ENCODE measurements around the gene NKX6-2. TPM values are rescaled to one million over a fixed set of nuclear protein-coding genes. Genes with fewer than 3 reads are reported as not detected.

The NKX6-2 gene
- total RNA-seq, 2 donors from 2014 or later: not detected

- no peaks in the 10 kb centered on the region for H3K9me3 ChIP-seq (ENCODE audit: control insufficient read depth, low read length, poor library complexity, severe bottlenecking)
- DNase-seq (no peak), ATAC-seq (no peak)
- Mint-ChIP-seq H3K27me3 (peaks cover 11% of the 10 kb centered on the region), H3K27ac (no peak overlapping the region), H3K4me3 (no peak overlapping the region), H3K36me3 (ENCODE audit: low read depth) (no peaks in the 10 kb centered on the region), H3K4me1 (no peaks in the 10 kb centered on the region)
Measured at GRCh38 chr10:132809232-132810140, 23.5 kb upstream of the NKX6-2 start.

GRCh38 chr10:132808383-132809231 lies 22.7 kb upstream of the NKX6-2 start:
- Mint-ChIP-seq H3K27me3 (peaks cover 7% of the 10 kb centered on the region), H3K36me3 (ENCODE audit: low read depth) (no peaks in the 10 kb centered on the region), H3K4me1 (no peaks in the 10 kb centered on the region), H3K27ac (no peak overlapping the region), H3K4me3 (no peak overlapping the region)
- H3K9me3 ChIP-seq (ENCODE audit: control insufficient read depth, low read length, poor library complexity, severe bottlenecking): no peaks in the 10 kb centered on the region
- ATAC-seq (no peak), DNase-seq (no peak)

GRCh38 chr10:132807621-132808049 lies 21.7 kb upstream of the NKX6-2 start:
- no peaks in the 10 kb centered on the region for H3K36me3 Mint-ChIP-seq (ENCODE audit: low read depth)
- H3K9me3 ChIP-seq (ENCODE audit: control insufficient read depth, low read length, poor library complexity, severe bottlenecking): no peaks in the 10 kb centered on the region

GRCh38 chr10:132806561-132807003 lies 20.6 kb upstream of the NKX6-2 start:
- Mint-ChIP-seq H3K27ac (no peak overlapping the region), H3K27me3 (peaks cover 12% of the 10 kb centered on the region), H3K4me1 (no peaks in the 10 kb centered on the region), H3K4me3 (no peak overlapping the region), H3K36me3 (ENCODE audit: low read depth) (no peaks in the 10 kb centered on the region)
- DNase-seq: no peak
- no peaks in the 10 kb centered on the region for H3K9me3 ChIP-seq (ENCODE audit: control insufficient read depth, low read length, poor library complexity, severe bottlenecking)
- ATAC-seq: no peak

More at GRCh38 chr10:132807621-132808049, 21.7 kb upstream of the NKX6-2 start:
- Mint-ChIP-seq H3K27me3 (peaks cover 12% of the 10 kb centered on the region), H3K4me3 (no peak overlapping the region), H3K4me1 (no peaks in the 10 kb centered on the region), H3K27ac (no peak overlapping the region)
- DNase-seq (no peak), ATAC-seq (no peak)

GRCh38 chr10:132806110-132806509 lies 20.2 kb upstream of the NKX6-2 start:
- ATAC-seq: no peak
- Mint-ChIP-seq H3K27me3 (peaks cover 12% of the 10 kb centered on the region), H3K27ac (no peak overlapping the region), H3K36me3 (ENCODE audit: low read depth) (no peaks in the 10 kb centered on the region), H3K4me3 (no peak overlapping the region), H3K4me1 (no peaks in the 10 kb centered on the region)
- no peak for DNase-seq
- H3K9me3 ChIP-seq (ENCODE audit: control insufficient read depth, low read length, poor library complexity, severe bottlenecking): no peaks in the 10 kb centered on the region

- Mint-ChIP-seq H3K4me1 (no peaks in the 10 kb centered on the region), H3K4me3 (no peak overlapping the region), H3K27me3 (peaks cover 12% of the 10 kb centered on the region), H3K27ac (no peak overlapping the region), H3K36me3 (ENCODE audit: low read depth) (no peaks in the 10 kb centered on the region)
- H3K9me3 ChIP-seq (ENCODE audit: control insufficient read depth, low read length, poor library complexity, severe bottlenecking): no peaks in the 10 kb centered on the region
- DNase-seq (no peak), ATAC-seq (no peak)
Measured at GRCh38 chr10:132805599-132805998, 19.7 kb upstream of the NKX6-2 start.

- Mint-ChIP-seq H3K4me3 (no peak overlapping the region), H3K27ac (no peak overlapping the region), H3K27me3 (peaks cover 12% of the 10 kb centered on the region), H3K36me3 (ENCODE audit: low read depth) (no peaks in the 10 kb centered on the region), H3K4me1 (no peaks in the 10 kb centered on the region)
- no peaks in the 10 kb centered on the region for H3K9me3 ChIP-seq (ENCODE audit: control insufficient read depth, low read length, poor library complexity, severe bottlenecking)
- DNase-seq: no peak
- no peak for ATAC-seq
Measured at GRCh38 chr10:132804785-132805426, 19.0 kb upstream of the NKX6-2 start.

- no peaks in the 10 kb centered on the region for H3K9me3 ChIP-seq (ENCODE audit: control insufficient read depth, low read length, poor library complexity, severe bottlenecking)
- no peak for DNase-seq
- H3K4me1 Mint-ChIP-seq: no peaks in the 10 kb centered on the region
Measured at GRCh38 chr10:132804287-132804686, 18.3 kb upstream of the NKX6-2 start.

GRCh38 chr10:132803416-132804210 lies 17.7 kb upstream of the NKX6-2 start:
- H3K27ac Mint-ChIP-seq: no peak overlapping the region
- H3K4me1 Mint-ChIP-seq: no peaks in the 10 kb centered on the region
- ATAC-seq (no peak), DNase-seq (no peak)
- no peaks in the 10 kb centered on the region for H3K36me3 Mint-ChIP-seq (ENCODE audit: low read depth)
- H3K4me3 Mint-ChIP-seq: no peak overlapping the region
- H3K9me3 ChIP-seq (ENCODE audit: control insufficient read depth, low read length, poor library complexity, severe bottlenecking): no peaks in the 10 kb centered on the region
- H3K27me3 Mint-ChIP-seq: peaks cover 5% of the 10 kb centered on the region

More at GRCh38 chr10:132804287-132804686, 18.3 kb upstream of the NKX6-2 start:
- no peaks in the 10 kb centered on the region for H3K36me3 Mint-ChIP-seq (ENCODE audit: low read depth)
- peaks cover 5% of the 10 kb centered on the region for H3K27me3 Mint-ChIP-seq
- no peak overlapping the region for H3K4me3 Mint-ChIP-seq
- ATAC-seq: no peak
- H3K27ac Mint-ChIP-seq: no peak overlapping the region

- H3K9me3 ChIP-seq (ENCODE audit: control insufficient read depth, low read length, poor library complexity, severe bottlenecking): no peaks in the 10 kb centered on the region
- ATAC-seq (no peak), DNase-seq (no peak)
- H3K36me3 Mint-ChIP-seq (ENCODE audit: low read depth): no peaks in the 10 kb centered on the region
- H3K27ac Mint-ChIP-seq: no peak overlapping the region
- H3K4me3 Mint-ChIP-seq: no peak overlapping the region
- no peaks in the 10 kb centered on the region for H3K4me1 Mint-ChIP-seq
- peaks cover 5% of the 10 kb centered on the region for H3K27me3 Mint-ChIP-seq
Measured at GRCh38 chr10:132802694-132803320, 16.9 kb upstream of the NKX6-2 start.

- H3K4me1 Mint-ChIP-seq: no peaks in the 10 kb centered on the region
- DNase-seq (no peak), ATAC-seq (no peak)
- no peak overlapping the region for H3K4me3 Mint-ChIP-seq
- H3K27me3 Mint-ChIP-seq: peaks cover 5% of the 10 kb centered on the region
- H3K9me3 ChIP-seq (ENCODE audit: control insufficient read depth, low read length, poor library complexity, severe bottlenecking): no peaks in the 10 kb centered on the region
- H3K36me3 Mint-ChIP-seq (ENCODE audit: low read depth): no peaks in the 10 kb centered on the region
- no peak overlapping the region for H3K27ac Mint-ChIP-seq
Measured at GRCh38 chr10:132802048-132802447, 16.1 kb upstream of the NKX6-2 start.

GRCh38 chr10:132799865-132800264 lies 13.9 kb upstream of the NKX6-2 start:
- H3K27me3 Mint-ChIP-seq: peaks cover 5% of the 10 kb centered on the region
- ATAC-seq (no peak), DNase-seq (no peak)
- no peak overlapping the region for H3K27ac Mint-ChIP-seq
- no peaks in the 10 kb centered on the region for H3K9me3 ChIP-seq (ENCODE audit: control insufficient read depth, low read length, poor library complexity, severe bottlenecking)
- H3K36me3 Mint-ChIP-seq (ENCODE audit: low read depth): no peaks in the 10 kb centered on the region
- H3K4me3 Mint-ChIP-seq: no peak overlapping the region
- H3K4me1 Mint-ChIP-seq: no peaks in the 10 kb centered on the region

All from T-helper 17 cell (primary cell).